K562 (cell line): ENCODE measurements around the gene FIBIN.

Experiments used
- DACH1 ChIP-seq: fragments of 450-650 bp; IDR thresholded peaks from 2 replicates; pipeline ENCODE4 v1.6.1; 2018; ENCODE audit not compliant: partially characterized antibody
- EZH2 ChIP-seq: IDR thresholded peaks from 2 replicates; pipeline ENCODE4 v1.6.1; 2012; ENCODE audit warnings: low read depth, mild to moderate bottlenecking, inconsistent platforms, low read length, borderline replicate concordance
- JUND ChIP-seq, 2 experiments: IDR thresholded peaks; 2 replicates in 1 of 2; 3 replicates in 1 of 2; pipeline ENCODE4 v1.6.1; 2011; ENCODE audit warnings: borderline replicate concordance in 2 of 2, low read depth in 2 of 2, low read length in 2 of 2, improper control_type of control experiment in 1 of 2, missing biosample characterization in 1 of 2, missing genetic modification characterization in 1 of 2, missing genetic modification reagents in 1 of 2
- NFE2L1 ChIP-seq: fragments of 450-650 bp; IDR thresholded peaks from 2 replicates; pipeline ENCODE4 v1.6.1; 2016; ENCODE audit warnings: missing genetic modification characterization, low read depth, mild to moderate bottlenecking, missing compliant biosample characterization, moderate library complexity, borderline replicate concordance
- PRDM10 ChIP-seq: fragments of 450-650 bp; IDR thresholded peaks from 2 replicates; pipeline ENCODE4 v1.6.1; 2018; ENCODE audit not compliant: partially characterized antibody
- RAD21 ChIP-seq, 2 experiments: fragments of 250-450 bp in 1 of 2; fragments of 450-650 bp in 1 of 2; sonication (Bioruptor Pico) in 1 of 2; formaldehyde crosslinking in 1 of 2; IDR thresholded peaks in 1 of 2; conservative IDR thresholded peaks in 1 of 2; 2 replicates each; pipeline versions ENCODE4 v1.4.0 to v1.8.0; 2020 to 2022; ENCODE audit warnings: mild to moderate bottlenecking in 2 of 2, moderate library complexity in 1 of 2
- SRSF9 ChIP-seq: fragments of 200-400 bp; formaldehyde crosslinking; IDR thresholded peaks from 2 replicates; pipeline ENCODE4 v1.6.1; 2017; ENCODE audit warnings: low read depth, low read length, borderline replicate concordance
- TEAD4 ChIP-seq, 2 experiments: sonication (generic) in 1 of 2; formaldehyde crosslinking in 1 of 2; IDR thresholded peaks; 2 replicates each; pipeline versions ENCODE4 v1.6.1 to v1.8.0; 2012 to 2022; ENCODE audit warnings: borderline replicate concordance in 1 of 2, inconsistent platforms in 1 of 2, low read length in 1 of 2, mild to moderate bottlenecking in 1 of 2, missing genetic modification reagents in 1 of 2
- ZBTB7A ChIP-seq: IDR thresholded peaks from 2 replicates; pipeline ENCODE4 v1.6.1; 2011; ENCODE audit warnings: low read depth, mild to moderate bottlenecking, low read length, moderate library complexity, borderline replicate concordance; ENCODE audit not compliant: control insufficient read depth
- ZNF311 ChIP-seq: fragments of 250-450 bp; sonication (Bioruptor Pico); IDR thresholded peaks from 2 replicates; pipeline ENCODE4 v1.4.0; 2020; ENCODE audit warnings: mild to moderate bottlenecking, moderate library complexity
- ZNF518B ChIP-seq: fragments of 250-450 bp; sonication (Bioruptor Pico); IDR thresholded peaks from 2 replicates; pipeline ENCODE4 v1.5.0; 2021; ENCODE audit warnings: mild to moderate bottlenecking, moderate library complexity
- ZNF785 ChIP-seq: fragments of 250-450 bp; sonication (Bioruptor Pico); IDR thresholded peaks from 2 replicates; pipeline ENCODE4 v1.4.0; 2020; ENCODE audit warnings: mild to moderate bottlenecking
- TF ChIP-seq, protein P1 (sequence below), 3 experiments: IDR thresholded peaks in 2 of 3; conservative IDR thresholded peaks in 1 of 3; 2 replicates each; pipeline ENCODE4 v1.5.1; 2011 to 2012; ENCODE audit warnings: low read length in 3 of 3, mild to moderate bottlenecking in 3 of 3, control low read depth in 2 of 3, improper control_type of control experiment in 1 of 3, inconsistent platforms in 1 of 3, low read depth in 1 of 3, mixed read lengths in 1 of 3, moderate library complexity in 1 of 3; ENCODE audit not compliant: insufficient read depth in 2 of 3

DNA sequence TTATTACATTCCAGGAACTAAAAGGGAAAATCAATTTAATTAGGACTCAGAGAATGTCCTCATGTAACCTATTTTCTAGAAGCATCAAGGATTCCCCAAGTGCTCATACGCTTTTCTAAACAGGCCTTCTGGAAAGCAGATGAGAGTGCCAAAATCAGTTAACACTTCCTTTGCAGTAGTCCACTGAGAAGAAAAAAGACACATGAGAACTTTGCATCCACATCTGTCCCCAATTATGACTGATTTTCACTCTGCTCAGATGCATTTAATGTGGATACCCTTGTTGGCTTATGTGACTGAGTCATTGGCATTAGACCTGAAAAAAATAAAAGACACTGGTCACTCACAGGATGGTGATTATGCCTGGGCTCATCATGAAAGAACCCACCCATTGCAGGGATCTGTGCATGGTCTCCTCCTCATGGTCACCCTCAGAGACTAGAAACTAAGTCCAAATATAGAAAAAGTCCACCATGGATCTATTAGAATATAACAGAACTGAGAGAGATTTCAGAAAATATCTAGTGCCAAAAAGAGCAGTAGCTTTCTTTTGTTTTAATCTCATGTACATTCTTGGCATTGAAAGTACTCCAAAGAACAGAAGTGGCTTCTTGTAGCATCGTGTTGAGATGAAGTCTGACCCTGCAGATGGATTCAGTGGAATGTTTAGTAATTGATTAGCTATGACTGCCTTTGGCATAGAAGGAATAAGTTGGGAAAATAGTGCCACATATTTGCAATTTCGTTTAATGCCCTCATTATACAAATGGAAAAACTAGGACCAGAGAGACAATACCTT lies 48.8 kb upstream of the FIBIN start:
- TF ChIP-seq DACH1 (no peak), EZH2 (no peak), RAD21 (CRISPR knock-in tag; conservative IDR thresholded peaks at IDR 0.05 in 1 of 2, IDR thresholded peaks at IDR 0.05 in 1 of 2) (no peak), SRSF9 (no peak), ZNF518B (CRISPR knock-in tag) (no peak), PRDM10 (no peak), JUND (IDR thresholded peaks at IDR 0.05; ENCODE audit: borderline replicate concordance, low read depth, low read length) (no peak), JUND (tag; IDR thresholded peaks at IDR 0.05; ENCODE audit: borderline replicate concordance, low read depth, low read length) (no peak), ZNF785 (CRISPR knock-in tag) (no peak), ZNF311 (CRISPR knock-in tag) (no peak), ZBTB7A (no peak), TEAD4 (IDR thresholded peaks at IDR 0.05; ENCODE audit: low read length) (no peak), TEAD4 (CRISPR knock-in tag; IDR thresholded peaks at IDR 0.05; ENCODE audit: borderline replicate concordance) (no peak), NFE2L1 (no peak)
- TF ChIP-seq, protein P1, sequence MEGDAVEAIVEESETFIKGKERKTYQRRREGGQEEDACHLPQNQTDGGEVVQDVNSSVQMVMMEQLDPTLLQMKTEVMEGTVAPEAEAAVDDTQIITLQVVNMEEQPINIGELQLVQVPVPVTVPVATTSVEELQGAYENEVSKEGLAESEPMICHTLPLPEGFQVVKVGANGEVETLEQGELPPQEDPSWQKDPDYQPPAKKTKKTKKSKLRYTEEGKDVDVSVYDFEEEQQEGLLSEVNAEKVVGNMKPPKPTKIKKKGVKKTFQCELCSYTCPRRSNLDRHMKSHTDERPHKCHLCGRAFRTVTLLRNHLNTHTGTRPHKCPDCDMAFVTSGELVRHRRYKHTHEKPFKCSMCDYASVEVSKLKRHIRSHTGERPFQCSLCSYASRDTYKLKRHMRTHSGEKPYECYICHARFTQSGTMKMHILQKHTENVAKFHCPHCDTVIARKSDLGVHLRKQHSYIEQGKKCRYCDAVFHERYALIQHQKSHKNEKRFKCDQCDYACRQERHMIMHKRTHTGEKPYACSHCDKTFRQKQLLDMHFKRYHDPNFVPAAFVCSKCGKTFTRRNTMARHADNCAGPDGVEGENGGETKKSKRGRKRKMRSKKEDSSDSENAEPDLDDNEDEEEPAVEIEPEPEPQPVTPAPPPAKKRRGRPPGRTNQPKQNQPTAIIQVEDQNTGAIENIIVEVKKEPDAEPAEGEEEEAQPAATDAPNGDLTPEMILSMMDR (IDR thresholded peaks at IDR 0.05 in 2 of 3, conservative IDR thresholded peaks at IDR 0.05 in 1 of 3; ENCODE audit: insufficient read depth in 2 of 3, low read depth in 1 of 3, low read length in 3 of 3), result no peak
